Neutrophil (primary cell): ENCODE data around the gene GNG14.

Source experiments
- H3K27ac ChIP-seq: fragments of 200-600 bp; sonication (generic); 2 replicates; pipeline ENCODE4 v1.5.1; 2016; ENCODE audit warnings: mild to moderate bottlenecking, moderate library complexity
- H3K27me3 ChIP-seq: fragments of 200-600 bp; sonication (generic); 2 replicates; pipeline ENCODE4 v1.6.0; 2016; ENCODE audit warnings: mild to moderate bottlenecking
- H3K36me3 ChIP-seq: fragments of 200-600 bp; sonication (generic); 2 replicates; pipeline ENCODE4 v1.5.1; 2017
- H3K4me1 ChIP-seq, 2 experiments: fragments of 200-600 bp in 1 of 2; sonication (generic) in 1 of 2; 1 replicate in 1 of 2; 2 replicates in 1 of 2; pipeline versions ENCODE4 v1.5.1 to v1.6.1; 2013 to 2016; ENCODE audit warnings: low read depth in 1 of 2, low read length in 1 of 2, mild to moderate bottlenecking in 1 of 2, moderate library complexity in 1 of 2; ENCODE audit not compliant: control insufficient read depth in 1 of 2, insufficient read depth in 1 of 2
- H3K4me3 ChIP-seq, 2 experiments: fragments of 200-600 bp in 1 of 2; sonication (generic) in 1 of 2; 1 replicate in 1 of 2; 2 replicates in 1 of 2; pipeline ENCODE4 v1.5.1; 2013 to 2016; ENCODE audit warnings: low read depth in 1 of 2, low read length in 1 of 2, mild to moderate bottlenecking in 1 of 2, moderate library complexity in 1 of 2
- H3K9me3 ChIP-seq: fragments of 200-600 bp; sonication (generic); 2 replicates; pipeline ENCODE4 v1.5.1; 2016
- TF ChIP-seq, protein P1 (sequence below): fragments of 200-600 bp; sonication (generic); IDR thresholded peaks from 2 replicates; pipeline ENCODE4 v1.5.1; 2016; ENCODE audit warnings: antibody characterized with exemption

The GNG14 gene

DNA sequence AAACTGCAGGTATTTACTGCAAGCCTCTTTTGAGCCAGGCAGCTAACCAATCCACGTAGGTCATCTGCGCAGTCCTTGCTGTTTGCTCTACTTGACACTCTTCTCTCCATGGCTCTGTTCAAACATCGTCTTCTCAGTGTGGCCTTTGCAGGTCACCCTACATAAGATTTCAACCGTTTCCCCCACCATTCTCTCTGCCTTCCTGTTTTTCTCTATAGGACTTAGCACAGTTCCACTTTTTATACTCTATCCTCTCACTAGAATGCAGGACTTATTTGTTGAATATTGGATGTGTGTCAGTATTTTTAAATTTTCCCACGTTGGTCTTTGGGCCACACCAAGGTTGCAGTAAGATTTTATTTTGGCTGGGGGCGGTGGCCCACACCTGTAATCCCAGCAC lies 10.3 kb downstream of the GNG14 start:
- peaks cover 13 to 16% of the 10 kb centered on the region in 2 experiments for H3K4me1 ChIP-seq
- H3K4me3 ChIP-seq = no peak overlapping the region
- TF ChIP-seq, protein P1, sequence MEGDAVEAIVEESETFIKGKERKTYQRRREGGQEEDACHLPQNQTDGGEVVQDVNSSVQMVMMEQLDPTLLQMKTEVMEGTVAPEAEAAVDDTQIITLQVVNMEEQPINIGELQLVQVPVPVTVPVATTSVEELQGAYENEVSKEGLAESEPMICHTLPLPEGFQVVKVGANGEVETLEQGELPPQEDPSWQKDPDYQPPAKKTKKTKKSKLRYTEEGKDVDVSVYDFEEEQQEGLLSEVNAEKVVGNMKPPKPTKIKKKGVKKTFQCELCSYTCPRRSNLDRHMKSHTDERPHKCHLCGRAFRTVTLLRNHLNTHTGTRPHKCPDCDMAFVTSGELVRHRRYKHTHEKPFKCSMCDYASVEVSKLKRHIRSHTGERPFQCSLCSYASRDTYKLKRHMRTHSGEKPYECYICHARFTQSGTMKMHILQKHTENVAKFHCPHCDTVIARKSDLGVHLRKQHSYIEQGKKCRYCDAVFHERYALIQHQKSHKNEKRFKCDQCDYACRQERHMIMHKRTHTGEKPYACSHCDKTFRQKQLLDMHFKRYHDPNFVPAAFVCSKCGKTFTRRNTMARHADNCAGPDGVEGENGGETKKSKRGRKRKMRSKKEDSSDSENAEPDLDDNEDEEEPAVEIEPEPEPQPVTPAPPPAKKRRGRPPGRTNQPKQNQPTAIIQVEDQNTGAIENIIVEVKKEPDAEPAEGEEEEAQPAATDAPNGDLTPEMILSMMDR = no peak
- H3K9me3 ChIP-seq = no peaks in the 10 kb centered on the region
- no peaks in the 10 kb centered on the region for H3K27me3 ChIP-seq
- peak overlapping the region; percentile 25 for H3K27ac ChIP-seq
- peaks cover 33% of the 10 kb centered on the region for H3K36me3 ChIP-seq

DNA sequence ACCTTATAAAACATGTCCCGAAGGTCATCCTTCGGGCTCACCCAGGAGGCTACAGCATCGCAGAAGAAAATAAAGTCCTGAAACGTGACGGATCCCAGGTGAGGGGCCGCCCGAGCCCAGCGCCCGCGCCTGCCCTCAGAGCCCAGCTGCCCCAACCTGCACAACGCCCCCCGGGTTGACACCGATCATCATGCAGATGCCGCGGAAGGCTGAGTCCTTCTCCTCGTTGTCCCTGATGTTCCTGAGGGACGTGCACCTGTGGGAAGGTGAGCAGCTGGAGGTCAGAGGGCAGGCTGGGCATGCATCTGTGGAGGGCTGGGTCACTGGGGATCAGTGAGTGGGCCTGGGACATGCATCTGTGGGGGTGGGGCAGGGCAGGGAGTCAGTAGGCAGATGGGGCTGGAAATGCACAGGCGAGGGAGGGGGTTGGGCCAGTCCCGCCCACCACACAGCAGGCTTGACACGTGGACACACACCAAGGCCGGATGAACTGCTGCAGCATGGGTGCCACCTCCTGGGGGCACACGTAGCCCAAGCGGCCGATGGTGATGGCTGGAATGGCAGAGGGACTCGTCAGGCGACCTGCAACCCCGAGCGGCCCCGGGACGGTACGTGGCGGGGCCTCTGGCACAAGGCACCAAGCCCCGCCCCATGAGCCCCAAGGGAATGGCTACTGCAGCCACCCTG lies 13.9 kb downstream of the GNG14 start:
- Histone ChIP-seq H3K4me3 (no peak overlapping the region), H3K27me3 (no peaks in the 10 kb centered on the region), H3K4me1 (peaks cover 6 to 7% of the 10 kb centered on the region in 2 experiments), H3K36me3 (peaks cover 69% of the 10 kb centered on the region), H3K9me3 (no peaks in the 10 kb centered on the region), H3K27ac (no peak overlapping the region)
- TF ChIP-seq, protein P1 = no peak

DNA sequence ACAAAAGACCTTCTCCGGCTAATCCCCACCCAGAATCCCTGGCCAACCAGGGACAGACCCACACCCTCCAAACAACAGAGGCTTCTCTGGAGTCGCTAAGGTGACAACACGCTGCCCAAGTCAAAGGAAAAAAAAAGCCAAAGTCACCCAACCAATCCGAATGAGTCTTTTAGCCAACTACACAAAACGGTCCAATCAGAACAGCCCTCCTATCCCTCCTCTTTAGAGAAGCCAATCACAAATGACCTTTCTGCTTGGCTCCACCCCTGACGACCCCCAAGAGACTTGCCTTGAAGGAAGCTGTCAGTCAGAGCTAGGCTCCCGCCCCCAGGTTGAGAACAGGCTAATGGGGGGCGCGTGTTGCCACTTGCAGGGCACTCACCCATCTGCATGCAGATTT lies 15.2 kb downstream of the GNG14 start:
- H3K9me3 ChIP-seq = no peaks in the 10 kb centered on the region
- TF ChIP-seq, protein P1 = no peak
- no peak overlapping the region for H3K27ac ChIP-seq
- H3K27me3 ChIP-seq = no peaks in the 10 kb centered on the region
- H3K36me3 ChIP-seq = peaks cover 77% of the 10 kb centered on the region
- no peak overlapping the region for H3K4me3 ChIP-seq
- no peaks in the 10 kb centered on the region for H3K4me1 ChIP-seq

DNA sequence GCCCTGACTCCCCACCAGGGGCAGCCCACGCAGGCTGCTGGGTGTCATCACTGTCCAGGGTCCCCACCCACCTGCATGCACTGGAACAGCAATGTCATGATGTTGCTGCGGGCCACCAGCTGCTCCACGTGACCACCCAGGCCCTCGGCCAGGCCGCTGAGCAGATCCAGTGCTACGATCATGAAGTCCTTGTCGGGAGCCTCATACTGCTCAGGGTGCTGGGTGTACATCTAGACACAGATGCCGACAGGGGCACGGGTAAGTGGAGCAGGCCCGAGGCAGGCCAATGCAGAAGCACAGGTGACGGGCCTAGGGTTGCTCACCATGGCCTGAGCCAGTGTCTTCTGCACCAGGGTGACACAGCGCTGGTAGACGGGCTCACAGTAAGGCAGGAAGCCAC lies 17.4 kb downstream of the GNG14 start:
- Histone ChIP-seq H3K27me3 (no peaks in the 10 kb centered on the region), H3K27ac (no peak overlapping the region), H3K9me3 (no peaks in the 10 kb centered on the region), H3K36me3 (peaks cover 93% of the 10 kb centered on the region), H3K4me1 (no peaks in the 10 kb centered on the region), H3K4me3 (no peak overlapping the region)
- TF ChIP-seq, protein P1 = no peak

DNA sequence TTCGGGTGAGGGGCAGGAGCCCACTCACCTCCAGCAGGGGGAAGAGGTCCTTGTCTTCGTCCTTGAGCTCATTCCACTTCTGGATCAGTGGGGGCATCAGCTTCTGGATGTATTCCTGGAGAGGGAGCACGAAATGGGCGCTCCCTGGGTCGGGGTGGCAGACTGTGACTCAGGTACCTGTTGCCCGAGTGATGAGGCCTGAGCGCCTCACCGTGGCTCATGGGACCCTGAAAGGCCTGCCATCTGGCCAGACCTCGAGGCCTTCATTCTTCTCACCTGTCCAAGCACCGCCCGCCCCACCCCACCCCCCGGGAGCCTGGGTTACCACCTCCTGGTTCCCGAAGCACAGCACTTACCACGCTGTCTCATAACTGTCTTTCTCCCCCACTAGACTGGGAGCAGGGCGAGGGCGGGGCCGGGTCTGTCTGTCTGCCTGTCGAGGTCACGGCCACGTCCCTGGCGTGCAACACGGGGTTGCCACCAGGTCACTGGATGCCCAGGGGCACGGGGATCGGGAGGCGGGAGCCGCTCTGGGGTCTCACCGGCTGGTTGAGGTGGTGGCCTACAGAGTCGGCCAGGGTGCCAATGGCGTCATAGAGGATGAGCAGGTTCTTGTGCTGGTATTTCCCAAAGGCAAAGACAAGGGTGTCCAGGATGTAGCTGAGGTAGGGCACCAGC lies 18.0 kb downstream of the GNG14 start:
- no peaks in the 10 kb centered on the region for H3K27me3 ChIP-seq
- no peaks in the 10 kb centered on the region for H3K9me3 ChIP-seq
- no peak overlapping the region for H3K27ac ChIP-seq
- H3K4me1 ChIP-seq = no peaks in the 10 kb centered on the region
- peaks cover 93% of the 10 kb centered on the region for H3K36me3 ChIP-seq
- H3K4me3 ChIP-seq = no peak overlapping the region
- TF ChIP-seq, protein P1 = no peak
